ENCODE measurements around the gene GZF1.

GRCh38 chr20:23415959-23416583 lies 54.1 kb downstream of the GZF1 start:
- TF ChIP-seq MAX (IDR thresholded peaks at IDR 0.05) (no peak), CTCF (IDR thresholded peaks at IDR 0.05; ENCODE audit: low read depth, low read length, missing input control) (no peak), RAD21 (IDR thresholded peaks at IDR 0.05) (no peak), EGR1 (IDR thresholded peaks at IDR 0.05; ENCODE audit: low read depth in 2 of 2) (no peak), REST (IDR thresholded peaks at IDR 0.05) (no peak), TAF1 (conservative IDR thresholded peaks at IDR 0.05) (no peak), SP1 (IDR thresholded peaks at IDR 0.05) (no peak), YY1 (IDR thresholded peaks at IDR 0.05) (no peak), GABPA (IDR thresholded peaks at IDR 0.05 in 1 of 2, conservative IDR thresholded peaks at IDR 0.05 in 1 of 2) (no peak), FOXA1 (IDR thresholded peaks at IDR 0.05) (no peak), NR2F2 (IDR thresholded peaks at IDR 0.05) (no peak), JUND (IDR thresholded peaks at IDR 0.05) (no peak)

All from liver (tissue), 3 donors.